Measurements from ENCODE around the gene MYPN.

DNA sequence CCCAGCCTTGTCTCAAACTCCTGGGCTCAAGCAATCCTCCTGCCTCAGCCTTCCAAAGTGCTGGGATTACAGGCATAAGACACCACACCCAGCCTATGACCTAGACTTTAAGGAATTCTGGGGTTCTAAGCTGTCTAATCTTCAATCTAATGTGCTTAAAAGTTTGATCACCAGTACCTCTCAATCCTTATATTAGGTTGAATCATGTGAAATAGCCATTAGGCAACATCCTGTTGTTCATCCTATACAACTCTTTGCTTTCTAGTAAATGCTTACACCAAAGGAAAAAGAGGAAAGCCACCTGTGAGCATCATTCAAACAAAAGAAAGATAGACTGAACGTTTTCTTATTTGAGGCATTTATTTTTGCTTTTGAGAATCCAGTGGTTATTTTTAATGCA lies 66.7 kb downstream of the MYPN start:
- TF ChIP-seq, protein P1, sequence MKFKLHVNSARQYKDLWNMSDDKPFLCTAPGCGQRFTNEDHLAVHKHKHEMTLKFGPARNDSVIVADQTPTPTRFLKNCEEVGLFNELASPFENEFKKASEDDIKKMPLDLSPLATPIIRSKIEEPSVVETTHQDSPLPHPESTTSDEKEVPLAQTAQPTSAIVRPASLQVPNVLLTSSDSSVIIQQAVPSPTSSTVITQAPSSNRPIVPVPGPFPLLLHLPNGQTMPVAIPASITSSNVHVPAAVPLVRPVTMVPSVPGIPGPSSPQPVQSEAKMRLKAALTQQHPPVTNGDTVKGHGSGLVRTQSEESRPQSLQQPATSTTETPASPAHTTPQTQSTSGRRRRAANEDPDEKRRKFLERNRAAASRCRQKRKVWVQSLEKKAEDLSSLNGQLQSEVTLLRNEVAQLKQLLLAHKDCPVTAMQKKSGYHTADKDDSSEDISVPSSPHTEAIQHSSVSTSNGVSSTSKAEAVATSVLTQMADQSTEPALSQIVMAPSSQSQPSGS (tag by site-specific recombination; IDR thresholded peaks at IDR 0.05; ENCODE audit: low read depth), result no peak
- TF ChIP-seq ZBTB7A (tag by site-specific recombination; IDR thresholded peaks at IDR 0.05; ENCODE audit: low read depth) (no peak), ZNF670 (tag by site-specific recombination; IDR thresholded peaks at IDR 0.05; ENCODE audit: low read depth) (no peak)
